Left kidney (tissue), 8 donors: ENCODE measurements around the gene PTPRJ. TPM values are rescaled to one million over a fixed set of nuclear protein-coding genes. Genes with fewer than 3 reads are reported as not detected.
"Not testable (repeated sequence)": the region's sequence is repeated elsewhere in the genome, so short reads cannot be mapped to it uniquely, and the experiment has no call there.

Experiments
- DNase-seq: peaks from one replicate; pipeline ENCODE4 v3.0.0-alpha.2; 2013
- long read RNA-seq, 8 donors: transcript quantifications; one replicate each; lab custom pipeline, GENCODE V29; 2026
- polyA plus RNA-seq: library from polyadenylated mRNA; unstranded; fragments of 120-200 nt; gene quantifications from one replicate; pipeline ENCODE4 v1.2.1, GENCODE V29; 2013; ENCODE audit not compliant: insufficient read length

The PTPRJ gene
- polyA plus RNA-seq: 26.9 TPM
- long read RNA-seq, donor 1: 0 reads
- long read RNA-seq, donor 2: 0 reads
- long read RNA-seq, donor 3: 0 reads
- long read RNA-seq, donor 4: 0 reads
- long read RNA-seq, donor 5: 0 reads
- long read RNA-seq, donor 6: 0 reads
- long read RNA-seq, donor 7: 0 reads
- long read RNA-seq, donor 8: 0 reads

- DNase-seq: no peak
These were observed at the start of gene PTPRJ for GRCh38 chr11:47980088-47980906. Gene PTPRJ (plus strand): TSS chr11:47980559. CDS start chr11:47980913, 354 bp downstream.

- DNase-seq: no peak
These were observed 47.8 kb upstream of the PTPRJ start for GRCh38 chr11:47932544-47932943.

GRCh38 chr11:47933797-47934196, 46.6 kb upstream of the PTPRJ start:
- not testable (repeated sequence) for DNase-seq

- no peak for DNase-seq
These were observed 41.4 kb upstream of the PTPRJ start for GRCh38 chr11:47938791-47939560.

- no peak for DNase-seq
These were observed 39.3 kb upstream of the PTPRJ start for GRCh38 chr11:47940904-47941649.

- DNase-seq: no peak
These were observed 38.3 kb upstream of the PTPRJ start for GRCh38 chr11:47941907-47942558.

GRCh38 chr11:47943721-47944586, 36.4 kb upstream of the PTPRJ start:
- DNase-seq: no peak

- DNase-seq: no peak
These were observed 35.7 kb upstream of the PTPRJ start for GRCh38 chr11:47944632-47945031.

GRCh38 chr11:47946682-47947559, 33.4 kb upstream of the PTPRJ start:
- DNase-seq: no peak

- no peak for DNase-seq
These were observed 32.2 kb upstream of the PTPRJ start for GRCh38 chr11:47948137-47948536.

GRCh38 chr11:47949001-47949675, 31.2 kb upstream of the PTPRJ start:
- DNase-seq: not testable (repeated sequence)

GRCh38 chr11:47950396-47950795, 30.0 kb upstream of the PTPRJ start:
- no peak for DNase-seq

- DNase-seq: not testable (repeated sequence)
These were observed 28.9 kb upstream of the PTPRJ start for GRCh38 chr11:47951504-47951903.

GRCh38 chr11:47955061-47955755, 25.2 kb upstream of the PTPRJ start:
- no peak for DNase-seq

GRCh38 chr11:47960015-47960414, 20.3 kb upstream of the PTPRJ start:
- DNase-seq: no peak

GRCh38 chr11:47961383-47961782, 19.0 kb upstream of the PTPRJ start:
- DNase-seq: no peak

- no peak for DNase-seq
These were observed 15.8 kb upstream of the PTPRJ start for GRCh38 chr11:47964546-47964945.
